Natural killer cell (primary cell): ENCODE measurements around the gene MMP15. TPM values are rescaled to one million over a fixed set of nuclear protein-coding genes. Genes with fewer than 3 reads are reported as not detected.

Source experiments
- ATAC-seq, 3 donors: fragments of 150-1000 bp in 2 of 3; fragments of 200-7000 bp in 1 of 3; cut with Tn5 transposase; 1 replicate in 1 of 3; 2 replicates in 2 of 3; pipeline ENCODE4 v1.10.0; 2021; ENCODE audit warnings: mild to moderate bottlenecking in 2 of 3, moderate library complexity in 2 of 3
- DNase-seq, 2 donors: peaks; one replicate each; pipeline versions ENCODE4 v3.0.0 to v3.0.0-alpha.2; 2013 to 2021; ENCODE audit warnings: mixed read lengths in 1 of 2
- H3K27ac ChIP-seq: one replicate; pipeline ENCODE4 v1.5.1; 2013; ENCODE audit warnings: mild to moderate bottlenecking, low read length
- H3K27me3 ChIP-seq: one replicate; pipeline ENCODE4 v1.6.1; 2013; ENCODE audit warnings: low read length; ENCODE audit not compliant: control insufficient read depth, insufficient read depth
- H3K36me3 ChIP-seq: one replicate; pipeline ENCODE4 v1.6.1; 2013; ENCODE audit warnings: low read length; ENCODE audit not compliant: control insufficient read depth, insufficient read depth
- H3K4me1 ChIP-seq: one replicate; pipeline ENCODE4 v1.6.1; 2013; ENCODE audit warnings: low read length; ENCODE audit not compliant: control insufficient read depth, insufficient read depth
- H3K4me3 ChIP-seq: one replicate; pipeline ENCODE4 v1.5.1; 2013; ENCODE audit warnings: low read length
- H3K9me3 ChIP-seq: one replicate; pipeline ENCODE4 v1.6.1; 2013; ENCODE audit warnings: low read length; ENCODE audit not compliant: control insufficient read depth, insufficient read depth
- H3K27ac Mint-ChIP-seq, 2 donors: one replicate each; pipeline ENCODE4 v1.8.0; 2022; ENCODE audit warnings: mild to moderate bottlenecking in 2 of 2, mixed read lengths in 2 of 2, moderate library complexity in 1 of 2
- H3K27me3 Mint-ChIP-seq, 2 donors: one replicate each; pipeline ENCODE4 v1.8.0; 2022; ENCODE audit warnings: low read depth in 2 of 2, mixed read lengths in 2 of 2
- H3K36me3 Mint-ChIP-seq: one replicate; pipeline ENCODE4 v1.8.0; 2022; ENCODE audit warnings: mixed read lengths
- H3K4me1 Mint-ChIP-seq, 2 donors: one replicate each; pipeline ENCODE4 v1.8.0; 2022; ENCODE audit warnings: mixed read lengths in 2 of 2
- H3K4me3 Mint-ChIP-seq: one replicate; pipeline ENCODE4 v1.8.0; 2022; ENCODE audit warnings: mild to moderate bottlenecking, moderate library complexity, mixed read lengths
- H3K9me3 Mint-ChIP-seq, 2 donors: one replicate each; pipeline ENCODE4 v1.8.0; 2022; ENCODE audit warnings: mixed read lengths in 2 of 2
- CTCF ChIP-seq: fragments of 200-600 bp; IDR thresholded peaks from one replicate; pipeline ENCODE4 v1.8.0; 2022; ENCODE audit warnings: antibody characterized with exemption
- WGBS: methylation state at CpG from one replicate; pipeline ENCODE4 v1.1.7; 2013; ENCODE audit warnings: missing lambda C conversion rate; ENCODE audit not compliant: insufficient coverage; 5-methylcytosine and 5-hydroxymethylcytosine counted together
- intact Hi-C: fragments of 100-400 bp; cut with micrococcal nuclease; formaldehyde crosslinking; loops from one replicate; pipeline ENCODE4 v1.14.2; 2022
- total RNA-seq, 4 donors: library from RNA; stranded (reverse); fragments of 120-200 nt in 1 of 4; gene quantifications; one replicate each; pipeline versions ENCODE4 v1.2.3 to v1.2.4, GENCODE V29; 2013 to 2022

MMP15 gene
- total RNA-seq, 3 donors from 2014 or later (not counting 1 experiment from before 2014, with no cell fraction given) = 0.23 to 0.27 (median 0.24) TPM

DNA sequence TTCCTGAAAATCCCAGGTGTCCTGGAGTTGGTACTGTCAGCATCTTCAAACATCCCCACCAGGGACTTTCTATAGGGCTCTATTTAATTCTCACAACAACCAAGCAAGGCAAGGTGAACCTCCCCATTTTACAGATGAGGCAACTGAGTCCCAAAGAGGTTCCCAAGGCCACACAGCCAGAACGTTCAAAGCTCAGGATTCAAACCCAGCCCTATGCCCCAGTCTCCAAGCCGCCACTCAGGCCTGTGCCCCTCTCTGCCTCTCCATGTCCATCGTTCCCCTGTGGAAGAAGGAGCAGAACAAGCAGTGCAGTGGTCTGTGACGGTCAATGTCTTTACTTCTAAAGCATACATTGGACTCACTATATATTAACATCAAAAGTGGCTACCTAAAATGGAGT is 31.2 kb upstream of the MMP15 start:
- peak overlapping the region; percentile 72 to 79 for H3K27ac Mint-ChIP-seq
- peaks cover 39% of the 10 kb centered on the region for H3K36me3 ChIP-seq
- 91% methylated on average over 4 of the region's 4 CpGs for WGBS

GRCh38 chr16:57994778-57995177 is 30.8 kb upstream of the MMP15 start:
- DNase-seq (peak; percentile 42 to 69), ATAC-seq (peak; percentile 74 to 81 (median 74))
- no peak for TF ChIP-seq CTCF
- peaks cover 39% of the 10 kb centered on the region for H3K36me3 ChIP-seq
- intact Hi-C loops = no loop called here
- peaks cover 69% of the 10 kb centered on the region for H3K4me1 ChIP-seq
- Mint-ChIP-seq H3K9me3 (no peaks in the 10 kb centered on the region), H3K4me3 (peak overlapping the region; percentile 65), H3K27ac (peak overlapping the region; percentile 72 to 79), H3K36me3 (peaks cover 5% of the 10 kb centered on the region), H3K4me1 (peaks cover 32 to 53% of the 10 kb centered on the region in 2 donors), H3K27me3 (no peaks in the 10 kb centered on the region)
- H3K27ac ChIP-seq = peak overlapping the region; percentile 4
- no peaks in the 10 kb centered on the region for H3K27me3 ChIP-seq
- 15% methylated on average over 4 of the region's 4 CpGs for WGBS
- H3K9me3 ChIP-seq = no peaks in the 10 kb centered on the region
- H3K4me3 ChIP-seq = no peak overlapping the region

More for the DNA sequence above, 31.2 kb upstream of the MMP15 start:
- intact Hi-C loops = no loop called here
- H3K4me1 ChIP-seq = peaks cover 65% of the 10 kb centered on the region
- no peaks in the 10 kb centered on the region for H3K27me3 Mint-ChIP-seq
- H3K9me3 Mint-ChIP-seq = no peaks in the 10 kb centered on the region
- ATAC-seq = no peak
- H3K36me3 Mint-ChIP-seq = peaks cover 5% of the 10 kb centered on the region
- no peaks in the 10 kb centered on the region for H3K27me3 ChIP-seq
- no peak overlapping the region for H3K4me3 ChIP-seq
- TF ChIP-seq CTCF = no peak
- H3K4me3 Mint-ChIP-seq = peak overlapping the region; percentile 65
- peaks cover 31 to 52% of the 10 kb centered on the region in 2 donors for H3K4me1 Mint-ChIP-seq
- H3K9me3 ChIP-seq = no peaks in the 10 kb centered on the region
- no peak overlapping the region for H3K27ac ChIP-seq
- DNase-seq = no peak

GRCh38 chr16:57995721-57996405 is 29.7 kb upstream of the MMP15 start:
- intact Hi-C loops = no loop called here
- DNase-seq = no peak
- H3K4me1 Mint-ChIP-seq = peaks cover 32 to 50% of the 10 kb centered on the region in 2 donors

More at GRCh38 chr16:57995721-57996405, 29.7 kb upstream of the MMP15 start:
- peak overlapping the region; percentile 27 for H3K27ac ChIP-seq
- Mint-ChIP-seq H3K27ac (peak overlapping the region; percentile 72 to 79), H3K4me3 (no peak overlapping the region), H3K27me3 (no peaks in the 10 kb centered on the region), H3K36me3 (peaks cover 5% of the 10 kb centered on the region), H3K9me3 (no peaks in the 10 kb centered on the region)
- peaks cover 39% of the 10 kb centered on the region for H3K36me3 ChIP-seq
- no peak for TF ChIP-seq CTCF
- no peaks in the 10 kb centered on the region for H3K9me3 ChIP-seq
- H3K4me3 ChIP-seq = no peak overlapping the region
- H3K4me1 ChIP-seq = peaks cover 72% of the 10 kb centered on the region
- H3K27me3 ChIP-seq = no peaks in the 10 kb centered on the region
- 96% methylated on average over 18 of the region's 18 CpGs for WGBS
- no peak for ATAC-seq
